PC-3 (cell line): ENCODE data around the gene ELANE.

ENCODE experiments used
- EZH2 ChIP-seq: fragments of 300-600 bp; sonication (generic); IDR thresholded peaks from one replicate; pipeline ENCODE4 v1.6.1; 2017; ENCODE audit warnings: antibody characterized with exemption, mild to moderate bottlenecking, low read length; ENCODE audit not compliant: unreplicated experiment
- EZH2phosphoT487 ChIP-seq: fragments of 300-600 bp; sonication (generic); IDR thresholded peaks from 2 replicates; pipeline ENCODE4 v1.6.1; 2018; ENCODE audit warnings: mild to moderate bottlenecking, antibody characterized with exemption, low read length, borderline replicate concordance
- TF ChIP-seq, protein P1 (sequence below): fragments of 300-600 bp; sonication (generic); conservative IDR thresholded peaks from 2 replicates; pipeline ENCODE4 v1.5.1; 2017; ENCODE audit warnings: antibody characterized with exemption, low read depth, mild to moderate bottlenecking, low read length

DNA sequence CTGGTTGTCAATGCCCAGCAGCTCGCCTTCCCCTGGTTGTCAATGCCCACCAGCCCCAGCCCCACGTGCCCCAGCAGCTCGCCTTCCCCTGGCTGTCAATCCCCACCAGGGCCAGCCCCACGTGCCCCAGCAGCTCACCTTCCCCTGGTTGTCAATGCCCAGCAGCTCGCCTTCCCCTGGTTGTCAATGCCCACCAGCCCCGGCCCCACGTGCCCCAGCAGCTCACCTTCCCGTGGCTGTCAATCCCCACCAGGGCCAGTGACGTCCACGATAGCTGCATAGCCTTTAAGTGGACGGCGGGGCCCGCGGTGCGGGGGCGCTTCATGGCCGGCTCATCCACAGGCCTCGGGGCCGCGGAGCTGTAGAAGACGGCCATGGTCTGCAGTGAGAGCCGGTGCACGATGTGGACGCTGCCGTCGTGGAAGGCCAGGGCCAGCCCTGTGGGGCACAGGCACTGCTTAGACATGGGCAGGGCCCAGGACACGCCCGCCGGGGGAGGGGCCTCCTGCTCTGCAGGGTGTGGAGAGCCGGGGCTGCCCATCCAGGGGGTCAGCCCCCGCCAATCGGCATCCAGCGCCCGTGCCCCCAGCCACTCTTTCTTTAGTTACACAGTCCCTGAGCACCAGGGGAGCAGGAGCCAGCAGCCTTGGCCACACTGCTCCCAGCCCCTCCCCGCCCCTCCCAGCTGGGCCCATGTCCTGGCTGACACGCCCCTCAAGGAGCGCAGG, 27.8 kb downstream of the ELANE start:
- no peak for TF ChIP-seq EZH2phosphoT487
- TF ChIP-seq, protein P1, sequence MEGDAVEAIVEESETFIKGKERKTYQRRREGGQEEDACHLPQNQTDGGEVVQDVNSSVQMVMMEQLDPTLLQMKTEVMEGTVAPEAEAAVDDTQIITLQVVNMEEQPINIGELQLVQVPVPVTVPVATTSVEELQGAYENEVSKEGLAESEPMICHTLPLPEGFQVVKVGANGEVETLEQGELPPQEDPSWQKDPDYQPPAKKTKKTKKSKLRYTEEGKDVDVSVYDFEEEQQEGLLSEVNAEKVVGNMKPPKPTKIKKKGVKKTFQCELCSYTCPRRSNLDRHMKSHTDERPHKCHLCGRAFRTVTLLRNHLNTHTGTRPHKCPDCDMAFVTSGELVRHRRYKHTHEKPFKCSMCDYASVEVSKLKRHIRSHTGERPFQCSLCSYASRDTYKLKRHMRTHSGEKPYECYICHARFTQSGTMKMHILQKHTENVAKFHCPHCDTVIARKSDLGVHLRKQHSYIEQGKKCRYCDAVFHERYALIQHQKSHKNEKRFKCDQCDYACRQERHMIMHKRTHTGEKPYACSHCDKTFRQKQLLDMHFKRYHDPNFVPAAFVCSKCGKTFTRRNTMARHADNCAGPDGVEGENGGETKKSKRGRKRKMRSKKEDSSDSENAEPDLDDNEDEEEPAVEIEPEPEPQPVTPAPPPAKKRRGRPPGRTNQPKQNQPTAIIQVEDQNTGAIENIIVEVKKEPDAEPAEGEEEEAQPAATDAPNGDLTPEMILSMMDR: no peak
- TF ChIP-seq EZH2: no peak
